HepG2 (cell line): ENCODE results near the gene XKR7. TPM values are rescaled to one million over a fixed set of nuclear protein-coding genes. Genes with fewer than 3 reads are reported as not detected.

Experiments used
- ATAC-seq: fragments of 200-7000 bp; cut with Tn5 transposase; 3 replicates; pipeline ENCODE4 v1.9.1; 2020; ENCODE audit warnings: mild to moderate bottlenecking, moderate library complexity
- BruUV-seq: library from RNA; stranded (reverse); fragments of 400-500 nt; replicated peaks from 2 replicates; lab custom pipeline; 2021; lab: Mats Ljungman, UMichigan
- CTCF ChIA-PET: fragments of 300-600 bp; formaldehyde crosslinking; extraction: SDS; loops from one replicate; lab custom pipeline; 2021; ENCODE audit warnings: low total read pairs, inconsistent platforms, low intra/inter-chr PET ratio; lab: Yijun Ruan, JAX
- POLR2A ChIA-PET: fragments of 350-600 bp; sonication (Branson Sonifier 250); formaldehyde crosslinking; loops from one replicate; lab custom pipeline; 2020; ENCODE audit warnings: antibody characterized with exemption, inconsistent platforms; lab: Yijun Ruan, JAX
- DNase-seq: peaks from one replicate; pipeline ENCODE4 v3.0.0-alpha.2; 2015; ENCODE audit warnings: low spot score
- FAIRE-seq: peaks from 3 replicates; lab custom pipeline; 2011; peaks lifted over from hg19 to GRCh38; lab: Jason Lieb, UNC
- H2AFZ ChIP-seq: one replicate; pipeline ENCODE4 v1.6.1; 2011; ENCODE audit warnings: low read length, inconsistent platforms
- H3K27ac ChIP-seq: fragments of 300-600 bp; 3 replicates; pipeline ENCODE4 v1.8.0; 2011; ENCODE audit warnings: mixed run types, mild to moderate bottlenecking, mixed read lengths, low read length, inconsistent platforms; ENCODE audit not compliant: insufficient read depth; ENCODE audit errors: extremely low read length
- H3K27me3 ChIP-seq, 2 experiments: fragments of 200-600 bp in 1 of 2; 2 replicates in 1 of 2; 3 replicates in 1 of 2; pipeline versions ENCODE4 v1.6.0 to v1.8.0; 2011; ENCODE audit warnings: low read length in 2 of 2, mild to moderate bottlenecking in 2 of 2, moderate library complexity in 2 of 2, inconsistent platforms in 1 of 2; ENCODE audit not compliant: insufficient read depth in 2 of 2, control insufficient read depth in 1 of 2
- H3K36me3 ChIP-seq, 2 experiments: fragments of 200-600 bp in 1 of 2; replicated peaks in 1 of 2; 2 replicates in 1 of 2; 3 replicates in 1 of 2; pipeline versions ENCODE4 v1.5.1 to v1.8.0; 2011; ENCODE audit warnings: low read length in 2 of 2, inconsistent platforms in 1 of 2; ENCODE audit not compliant: insufficient read depth in 2 of 2, control insufficient read depth in 1 of 2
- H3K4me1 ChIP-seq: 2 replicates; pipeline ENCODE4 v1.5.1; 2012; ENCODE audit warnings: low read length, inconsistent platforms; ENCODE audit not compliant: insufficient read depth
- H3K4me2 ChIP-seq: 2 replicates; pipeline ENCODE4 v1.6.0; 2011; ENCODE audit warnings: low read depth, low read length, inconsistent platforms
- H3K4me3 ChIP-seq, 3 experiments: fragments of 200-600 bp in 1 of 3; sonication (generic), shearing (Covaris generic) in 1 of 3; replicated peaks in 1 of 3; 2 replicates each; pipeline ENCODE4 v1.5.1; 2011 to 2016; ENCODE audit warnings: low read length in 3 of 3, inconsistent platforms in 2 of 3, low read depth in 2 of 3, mild to moderate bottlenecking in 2 of 3, control low read depth in 1 of 3, mixed read lengths in 1 of 3; ENCODE audit not compliant: insufficient read depth in 1 of 3
- H3K79me2 ChIP-seq: one replicate; pipeline ENCODE4 v1.6.1; 2011; ENCODE audit warnings: low read length, inconsistent platforms; ENCODE audit not compliant: insufficient read depth
- H3K9ac ChIP-seq: 2 replicates; pipeline ENCODE4 v1.6.0; 2011; ENCODE audit warnings: mild to moderate bottlenecking, low read depth, low read length, inconsistent platforms; ENCODE audit not compliant: insufficient read depth
- H3K9me3 ChIP-seq: 2 replicates; pipeline ENCODE4 v1.5.1; 2012; ENCODE audit warnings: mild to moderate bottlenecking, low read length
- H4K20me1 ChIP-seq: 2 replicates; pipeline ENCODE4 v1.6.0; 2011; ENCODE audit warnings: inconsistent platforms, mild to moderate bottlenecking, low read length, moderate library complexity; ENCODE audit not compliant: insufficient read depth
- BRD4 ChIP-seq: sonication (generic); formaldehyde crosslinking; IDR thresholded peaks from 2 replicates; pipeline ENCODE4 v1.4.0; 2020; ENCODE audit warnings: missing genetic modification reagents
- FOXO1 ChIP-seq: sonication (generic); formaldehyde crosslinking; IDR thresholded peaks from 2 replicates; pipeline ENCODE4 v1.4.0; 2020; ENCODE audit warnings: missing genetic modification reagents
- YEATS2 ChIP-seq: sonication (generic); formaldehyde crosslinking; IDR thresholded peaks from 2 replicates; pipeline ENCODE4 v1.4.0; 2020; ENCODE audit warnings: missing genetic modification reagents, borderline replicate concordance
- ZNF20 ChIP-seq: sonication (generic); formaldehyde crosslinking; IDR thresholded peaks from 2 replicates; pipeline ENCODE4 v1.4.0; 2020; ENCODE audit warnings: mild to moderate bottlenecking, moderate library complexity, missing genetic modification reagents
- ZNF432 ChIP-seq: sonication (generic); formaldehyde crosslinking; IDR thresholded peaks from 2 replicates; pipeline ENCODE4 v1.5.0; 2020; ENCODE audit warnings: missing genetic modification reagents, mild to moderate bottlenecking, borderline replicate concordance
- ZNF510 ChIP-seq: sonication (generic); formaldehyde crosslinking; IDR thresholded peaks from 2 replicates; pipeline ENCODE4 v1.4.0; 2020; ENCODE audit warnings: low read depth, mild to moderate bottlenecking, missing genetic modification reagents
- ZNF563 ChIP-seq: sonication (generic); formaldehyde crosslinking; IDR thresholded peaks from 2 replicates; pipeline ENCODE4 v1.8.0; 2022; ENCODE audit warnings: mild to moderate bottlenecking, moderate library complexity, missing genetic modification reagents
- ZNF577 ChIP-seq: sonication (generic); formaldehyde crosslinking; IDR thresholded peaks from 2 replicates; pipeline ENCODE4 v1.4.0; 2020; ENCODE audit warnings: mild to moderate bottlenecking, low read depth, missing genetic modification reagents, borderline replicate concordance
- ZNF816 ChIP-seq: sonication (generic); formaldehyde crosslinking; IDR thresholded peaks from 2 replicates; pipeline ENCODE4 v1.8.0; 2022; ENCODE audit warnings: missing genetic modification reagents, mild to moderate bottlenecking, borderline replicate concordance
- WGBS: methylation state at CpG from one replicate; pipeline ENCODE4 v1.1.6; 2017; ENCODE audit warnings: low lambda C conversion rate; 5-methylcytosine and 5-hydroxymethylcytosine counted together
- in situ Hi-C: cut with HindIII; loops from 2 replicates; pipeline ENCODE4 v1.10.0; 2017; ENCODE audit warnings: low pct_unique_long_range_greater_than_20kb; ENCODE audit not compliant: extremely low pct_ligation_motif_present
- intact Hi-C: fragments of 100-400 bp; cut with micrococcal nuclease; formaldehyde crosslinking; loops from one replicate; pipeline ENCODE4 v1.10.0; 2022; ENCODE audit not compliant: unreplicated experiment
- polyA plus RNA-seq, 8 experiments: library from polyadenylated mRNA; depleted of rRNA in 3 of 8; stranded (reverse) in 7 of 8; unstranded in 1 of 8; fragments of >200 nt; fragmentation: Illumina TruSeq in 4 of 8; extraction: Trizol in 4 of 8; gene quantifications; 2 replicates each; pipeline versions ENCODE4 v1.2.1 to v1.2.3, GENCODE V29; 2011 to 2016; ENCODE audit warnings: low read depth in 4 of 8, missing spikeins in 1 of 8, mixed read lengths in 1 of 8; ENCODE audit not compliant: insufficient read depth in 1 of 8
- total RNA-seq, 5 experiments: library from RNA; depleted of rRNA; stranded (reverse); fragments of >200 nt; fragmentation: Illumina TruSeq; extraction: Trizol; gene quantifications; 2 replicates each; pipeline ENCODE4 v1.2.3, GENCODE V29; 2016; ENCODE audit warnings: low read depth in 1 of 5
- TF ChIP-seq, protein P1 (sequence below): sonication (generic); formaldehyde crosslinking; conservative IDR thresholded peaks from 2 replicates; pipeline ENCODE4 v1.8.0; 2022; ENCODE audit warnings: mild to moderate bottlenecking, moderate library complexity, missing genetic modification reagents
- TF ChIP-seq, protein P2 (sequence below): IDR thresholded peaks from 2 replicates; pipeline ENCODE4 v1.6.1; 2018; ENCODE audit warnings: missing genetic modification reagents, mild to moderate bottlenecking, missing compliant biosample characterization
- TF ChIP-seq, protein P3 (sequence below): sonication (generic); formaldehyde crosslinking; IDR thresholded peaks from 2 replicates; pipeline ENCODE4 v1.4.0; 2020; ENCODE audit warnings: mild to moderate bottlenecking, missing genetic modification reagents
- TF ChIP-seq, protein P4 (sequence below): sonication (generic); formaldehyde crosslinking; IDR thresholded peaks from 2 replicates; pipeline ENCODE4 v1.5.1; 2020; ENCODE audit warnings: missing genetic modification reagents, mild to moderate bottlenecking, borderline replicate concordance
- TF ChIP-seq, protein P5 (sequence below): sonication (generic); IDR thresholded peaks from 2 replicates; pipeline ENCODE4 v1.6.1; 2016; ENCODE audit warnings: low read depth, borderline replicate concordance

The XKR7 gene
- total and polyA plus RNA-seq, 2 of the 13 experiments (the other 11 are each of a cell fraction or from before 2014, with no cell fraction given), result not detected

DNA sequence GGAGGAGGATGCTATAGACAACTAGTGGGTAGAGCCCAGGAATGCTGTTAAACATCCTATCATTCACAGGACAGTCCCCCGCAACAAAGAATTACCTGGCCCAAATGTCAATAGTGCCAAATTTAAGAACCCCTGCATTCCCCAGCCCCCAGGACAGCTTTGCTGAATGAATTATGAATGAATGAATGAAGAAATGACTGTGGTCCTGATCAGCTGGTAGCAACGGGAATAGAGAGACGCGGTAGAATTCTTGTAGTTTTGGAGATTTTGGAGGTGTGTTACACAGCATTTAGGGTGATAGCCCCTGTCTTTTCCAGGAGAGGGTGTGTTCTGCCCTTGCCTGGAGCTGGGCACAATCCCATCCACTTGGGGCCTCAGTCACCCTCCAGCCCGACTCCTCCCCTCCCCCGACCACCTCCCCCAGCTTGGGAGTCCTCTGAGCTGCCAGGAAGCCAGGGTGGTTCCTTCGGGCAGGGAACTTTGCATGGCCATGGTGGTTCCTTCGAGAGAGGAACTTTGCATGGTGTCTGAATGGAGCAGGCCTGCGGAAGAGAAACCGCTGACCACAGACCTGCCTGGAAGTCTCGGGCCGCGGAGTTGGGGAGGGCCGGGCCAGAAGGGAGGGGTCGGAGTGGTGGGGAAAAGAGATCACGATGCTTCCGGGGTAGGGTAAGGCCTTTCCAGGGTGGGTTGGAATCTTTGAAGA, 83.1 kb downstream of the XKR7 start (continued):
- TF ChIP-seq ZNF577 (CRISPR knock-in tag) (no peak), BRD4 (CRISPR knock-in tag) (no peak), ZNF563 (CRISPR knock-in tag) (no peak)
- TF ChIP-seq, protein P1, sequence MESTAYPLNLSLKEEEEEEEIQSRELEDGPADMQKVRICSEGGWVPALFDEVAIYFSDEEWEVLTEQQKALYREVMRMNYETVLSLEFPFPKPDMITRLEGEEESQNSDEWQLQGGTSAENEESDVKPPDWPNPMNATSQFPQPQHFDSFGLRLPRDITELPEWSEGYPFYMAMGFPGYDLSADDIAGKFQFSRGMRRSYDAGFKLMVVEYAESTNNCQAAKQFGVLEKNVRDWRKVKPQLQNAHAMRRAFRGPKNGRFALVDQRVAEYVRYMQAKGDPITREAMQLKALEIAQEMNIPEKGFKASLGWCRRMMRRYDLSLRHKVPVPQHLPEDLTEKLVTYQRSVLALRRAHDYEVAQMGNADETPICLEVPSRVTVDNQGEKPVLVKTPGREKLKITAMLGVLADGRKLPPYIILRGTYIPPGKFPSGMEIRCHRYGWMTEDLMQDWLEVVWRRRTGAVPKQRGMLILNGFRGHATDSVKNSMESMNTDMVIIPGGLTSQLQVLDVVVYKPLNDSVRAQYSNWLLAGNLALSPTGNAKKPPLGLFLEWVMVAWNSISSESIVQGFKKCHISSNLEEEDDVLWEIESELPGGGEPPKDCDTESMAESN (CRISPR knock-in tag), result no peak

DNA sequence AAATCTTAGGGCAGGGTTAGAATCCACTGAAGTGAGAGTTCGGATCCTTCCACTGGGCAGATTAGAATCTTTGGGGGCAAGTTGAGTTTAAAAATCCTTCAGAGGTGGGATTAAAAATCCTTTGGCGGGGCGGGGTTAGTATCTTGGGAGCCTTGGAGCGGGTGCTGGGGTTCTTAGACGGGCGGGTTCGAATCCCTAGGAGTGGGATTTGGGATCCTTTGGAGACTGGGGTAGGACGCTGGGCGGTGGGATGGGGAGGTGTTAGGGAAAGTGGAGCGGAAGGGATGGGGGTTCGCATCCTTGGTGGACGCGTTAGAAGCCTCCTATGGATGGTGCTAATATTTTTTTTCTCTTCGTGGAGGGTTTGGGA, 83.8 kb downstream of the XKR7 start:
- ChIA-PET CTCF (no interaction called here), POLR2A (no interaction called here)
- ATAC-seq (no peak), FAIRE-seq (no peak), DNase-seq (no peak)
- H4K20me1 ChIP-seq, result no peaks in the 10 kb centered on the region; the same call in 1 of the 2 replicates
- in situ Hi-C loops (no loop called here), intact Hi-C loops (no loop called here)
- BruUV-seq, result no TSS peak
- H3K4me3 ChIP-seq, result no peak overlapping the region
- H3K27ac ChIP-seq, result no peak overlapping the region
- H3K9ac ChIP-seq, result no peak overlapping the region
- H3K4me2 ChIP-seq, result no peak overlapping the region
- 59% methylated on average over 14 of the region's 14 CpGs for WGBS
- no peaks in the 10 kb centered on the region for H3K9me3 ChIP-seq
- H3K36me3 ChIP-seq, result no peaks in the 10 kb centered on the region
- H2AFZ ChIP-seq, result no peak overlapping the region
- no peaks in the 10 kb centered on the region for H3K79me2 ChIP-seq
- H3K27me3 ChIP-seq, result peaks cover 19 to 65% of the 10 kb centered on the region in 2 experiments
- no peaks in the 10 kb centered on the region for H3K4me1 ChIP-seq
- TF ChIP-seq, protein P2, sequence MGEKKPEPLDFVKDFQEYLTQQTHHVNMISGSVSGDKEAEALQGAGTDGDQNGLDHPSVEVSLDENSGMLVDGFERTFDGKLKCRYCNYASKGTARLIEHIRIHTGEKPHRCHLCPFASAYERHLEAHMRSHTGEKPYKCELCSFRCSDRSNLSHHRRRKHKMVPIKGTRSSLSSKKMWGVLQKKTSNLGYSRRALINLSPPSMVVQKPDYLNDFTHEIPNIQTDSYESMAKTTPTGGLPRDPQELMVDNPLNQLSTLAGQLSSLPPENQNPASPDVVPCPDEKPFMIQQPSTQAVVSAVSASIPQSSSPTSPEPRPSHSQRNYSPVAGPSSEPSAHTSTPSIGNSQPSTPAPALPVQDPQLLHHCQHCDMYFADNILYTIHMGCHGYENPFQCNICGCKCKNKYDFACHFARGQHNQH (CRISPR knock-in tag), result no peak
- TF ChIP-seq, protein P3, sequence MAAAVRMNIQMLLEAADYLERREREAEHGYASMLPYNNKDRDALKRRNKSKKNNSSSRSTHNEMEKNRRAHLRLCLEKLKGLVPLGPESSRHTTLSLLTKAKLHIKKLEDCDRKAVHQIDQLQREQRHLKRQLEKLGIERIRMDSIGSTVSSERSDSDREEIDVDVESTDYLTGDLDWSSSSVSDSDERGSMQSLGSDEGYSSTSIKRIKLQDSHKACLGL (CRISPR knock-in tag), result no peak
- TF ChIP-seq ZNF432 (CRISPR knock-in tag) (no peak), ZNF510 (no peak), ZNF816 (no peak), FOXO1 (CRISPR knock-in tag) (no peak), YEATS2 (no peak), ZNF20 (CRISPR knock-in tag) (no peak)
- TF ChIP-seq, protein P4, sequence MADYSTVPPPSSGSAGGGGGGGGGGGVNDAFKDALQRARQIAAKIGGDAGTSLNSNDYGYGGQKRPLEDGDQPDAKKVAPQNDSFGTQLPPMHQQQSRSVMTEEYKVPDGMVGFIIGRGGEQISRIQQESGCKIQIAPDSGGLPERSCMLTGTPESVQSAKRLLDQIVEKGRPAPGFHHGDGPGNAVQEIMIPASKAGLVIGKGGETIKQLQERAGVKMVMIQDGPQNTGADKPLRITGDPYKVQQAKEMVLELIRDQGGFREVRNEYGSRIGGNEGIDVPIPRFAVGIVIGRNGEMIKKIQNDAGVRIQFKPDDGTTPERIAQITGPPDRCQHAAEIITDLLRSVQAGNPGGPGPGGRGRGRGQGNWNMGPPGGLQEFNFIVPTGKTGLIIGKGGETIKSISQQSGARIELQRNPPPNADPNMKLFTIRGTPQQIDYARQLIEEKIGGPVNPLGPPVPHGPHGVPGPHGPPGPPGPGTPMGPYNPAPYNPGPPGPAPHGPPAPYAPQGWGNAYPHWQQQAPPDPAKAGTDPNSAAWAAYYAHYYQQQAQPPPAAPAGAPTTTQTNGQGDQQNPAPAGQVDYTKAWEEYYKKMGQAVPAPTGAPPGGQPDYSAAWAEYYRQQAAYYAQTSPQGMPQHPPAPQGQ (CRISPR knock-in tag), result no peak
- TF ChIP-seq, protein P5, sequence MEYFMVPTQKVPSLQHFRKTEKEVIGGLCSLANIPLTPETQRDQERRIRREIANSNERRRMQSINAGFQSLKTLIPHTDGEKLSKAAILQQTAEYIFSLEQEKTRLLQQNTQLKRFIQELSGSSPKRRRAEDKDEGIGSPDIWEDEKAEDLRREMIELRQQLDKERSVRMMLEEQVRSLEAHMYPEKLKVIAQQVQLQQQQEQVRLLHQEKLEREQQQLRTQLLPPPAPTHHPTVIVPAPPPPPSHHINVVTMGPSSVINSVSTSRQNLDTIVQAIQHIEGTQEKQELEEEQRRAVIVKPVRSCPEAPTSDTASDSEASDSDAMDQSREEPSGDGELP, result no peak
